Stimulated activated CD4-positive, alpha-beta T cell treated with anti-CD3 and anti-CD28 coated beads, Interleukin-2, amount 100 ng/mL, for 24 hours (primary cell): ENCODE data around the gene CEP20.
A peak's percentile ranks its signal among the peaks of the same experiment; 100 is the strongest.
"Not testable (repeated sequence)": the region's sequence is repeated elsewhere in the genome, so short reads cannot be mapped to it uniquely, and the experiment has no call there.

Source experiments
- DNase-seq, 2 donors: peaks; one replicate each; pipeline ENCODE4 v3.0.0-alpha.2; 2020

Gene CEP20

DNA sequence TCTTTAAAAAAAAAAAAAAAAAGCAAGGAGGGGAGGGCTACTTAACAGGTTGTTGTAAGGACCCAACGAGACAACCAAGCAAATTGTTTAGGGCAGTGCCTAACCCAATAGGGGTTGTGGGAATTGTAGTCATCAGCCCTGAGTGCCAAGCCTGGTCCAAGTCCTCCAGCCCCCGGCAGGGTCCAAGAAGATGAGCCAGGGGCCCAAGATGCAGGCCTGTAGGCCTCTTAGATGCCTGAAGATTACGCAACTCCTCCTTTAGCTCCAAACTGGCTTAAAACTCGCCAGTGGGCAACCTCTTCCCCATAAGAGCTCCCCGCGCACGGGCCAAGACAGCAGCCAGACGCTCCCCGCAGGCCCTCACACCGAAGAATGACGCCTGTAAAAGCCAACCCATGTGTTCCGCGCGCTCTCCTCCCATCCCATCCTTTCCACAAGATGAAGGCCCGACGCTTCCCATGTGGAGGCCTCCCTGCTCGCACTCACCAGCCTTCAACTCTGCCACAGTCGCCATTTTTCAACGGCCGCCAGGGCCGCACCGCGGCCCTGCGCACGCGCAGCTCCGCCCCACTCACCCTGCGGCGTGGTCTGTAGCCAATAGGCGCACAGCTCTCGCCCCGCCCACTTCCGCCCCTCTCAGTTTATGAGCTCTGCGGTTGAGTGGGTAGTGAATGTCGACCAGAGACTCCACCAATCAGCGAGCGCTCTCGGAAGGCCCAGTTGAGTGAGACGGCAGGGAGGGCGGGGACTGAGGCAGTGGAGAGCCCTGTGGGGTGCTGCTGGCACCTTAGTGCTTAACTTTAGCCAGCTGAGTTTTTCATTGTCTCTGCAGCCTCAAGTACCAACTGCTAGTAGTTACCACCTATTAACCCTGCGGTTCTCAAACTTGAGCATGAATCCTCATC, at the start of gene CEP20:
TSS of gene CEP20 (minus strand) at position 532 of the 905 bp plus-strand sequence. CDS start at position 514, 18 bp downstream.
- DNase-seq = peak; percentile 100

GRCh38 chr16:15936809-15937208, 48.4 kb upstream of the CEP20 start:
- not testable (repeated sequence) for DNase-seq

- DNase-seq = no peak
Observed at GRCh38 chr16:15934991-15935390, 46.6 kb upstream of the CEP20 start.

DNA sequence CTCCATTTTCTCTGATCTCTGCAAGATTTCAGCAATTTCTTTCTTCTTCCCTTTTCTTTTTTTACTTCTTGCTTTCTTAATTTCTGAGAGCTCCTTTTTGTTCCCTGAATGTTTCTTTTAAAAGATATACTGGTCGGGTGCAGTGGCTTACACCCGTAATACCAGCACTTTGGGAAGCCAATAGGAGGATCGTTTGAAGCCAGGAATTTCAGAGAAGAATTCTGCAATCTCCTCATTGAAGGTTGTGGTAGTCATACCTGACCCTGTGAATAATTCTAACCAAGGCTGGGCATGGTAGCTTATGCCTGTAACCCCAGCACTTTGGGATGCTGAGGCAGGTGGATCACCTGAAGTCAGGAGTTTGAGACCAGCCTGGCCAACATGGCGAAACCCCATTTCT, 45.4 kb upstream of the CEP20 start:
- no peak for DNase-seq

DNA sequence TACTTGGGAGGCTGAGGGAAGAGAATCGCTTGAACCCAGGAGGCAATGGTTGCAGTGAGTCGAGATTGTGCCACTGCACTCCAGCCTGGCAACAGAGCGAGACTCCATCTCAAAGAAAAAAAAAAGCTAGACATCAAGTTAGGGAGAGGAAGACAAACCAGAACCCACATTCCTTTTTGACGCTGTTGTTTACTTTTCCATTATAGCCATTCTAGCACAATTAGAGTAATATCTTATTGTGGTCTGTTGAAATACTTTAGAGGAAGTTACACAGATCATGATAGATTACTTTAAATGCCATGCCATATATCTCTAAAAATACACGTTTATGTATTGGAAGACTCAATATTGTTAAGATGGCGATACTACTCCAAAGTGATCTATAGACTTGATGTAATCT, 44.5 kb upstream of the CEP20 start:
- no peak for DNase-seq

GRCh38 chr16:15928261-15929104, 40.1 kb upstream of the CEP20 start:
- DNase-seq = no peak

GRCh38 chr16:15925631-15926030, 37.2 kb upstream of the CEP20 start:
- DNase-seq = no peak

DNA sequence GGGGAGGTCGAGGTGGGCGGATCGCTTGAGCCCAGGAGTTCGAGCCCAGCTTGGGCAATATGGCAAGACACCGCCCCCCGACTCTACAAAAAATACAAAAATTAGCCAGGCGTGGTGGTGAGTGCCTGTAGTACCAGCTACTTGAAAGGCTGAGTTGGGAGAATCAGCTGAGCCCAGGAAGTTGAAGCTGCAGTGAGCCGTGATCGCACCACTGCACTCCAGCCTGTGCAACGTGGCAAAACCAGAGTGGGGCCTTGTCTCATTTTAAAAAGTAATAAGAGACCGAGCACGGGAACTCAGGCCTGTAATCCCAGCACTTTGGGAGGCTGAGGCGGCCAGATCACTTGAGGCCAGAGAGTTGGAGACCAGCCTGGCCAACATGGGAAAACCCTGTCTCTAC, 36.6 kb upstream of the CEP20 start:
- no peak for DNase-seq

GRCh38 chr16:15919331-15919730, 30.9 kb upstream of the CEP20 start:
- no peak for DNase-seq

DNA sequence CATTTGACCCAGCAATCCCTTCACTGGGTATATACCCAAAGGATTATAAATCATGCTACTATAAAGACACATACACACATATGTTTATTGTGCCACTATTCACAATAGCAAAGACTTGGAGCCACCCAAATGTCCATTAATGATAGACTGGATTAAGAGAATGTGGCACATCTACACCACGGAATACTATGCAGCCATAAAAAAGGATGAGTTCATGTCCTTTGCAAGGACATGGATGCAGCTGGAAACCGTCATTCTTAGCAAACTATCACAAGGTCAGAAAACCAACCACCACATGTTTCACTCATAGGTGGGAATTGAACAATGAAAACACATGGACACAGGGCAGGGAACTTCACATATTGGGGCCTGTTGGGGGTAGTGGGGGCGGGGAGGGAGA, 29.9 kb upstream of the CEP20 start:
- DNase-seq = not testable (repeated sequence)

DNA sequence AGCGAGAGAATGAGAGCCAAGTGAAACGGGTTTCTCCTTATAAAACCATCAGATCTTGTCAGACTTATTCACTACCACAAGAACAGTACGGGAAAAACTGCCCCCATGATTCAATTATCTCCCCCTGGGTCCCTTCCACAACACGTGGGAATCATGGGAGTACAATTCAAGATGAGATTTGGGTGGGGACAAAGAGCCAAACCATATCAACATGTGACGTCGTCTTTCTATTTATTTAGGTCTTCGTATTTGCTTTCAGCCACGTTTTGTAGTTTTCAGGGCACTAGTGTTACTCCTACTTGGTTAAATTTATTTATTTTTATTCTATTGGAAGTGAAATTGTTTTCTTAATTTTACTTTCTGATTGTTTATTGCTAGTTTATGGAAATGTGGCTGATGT, 27.9 kb upstream of the CEP20 start:
- no peak for DNase-seq

DNA sequence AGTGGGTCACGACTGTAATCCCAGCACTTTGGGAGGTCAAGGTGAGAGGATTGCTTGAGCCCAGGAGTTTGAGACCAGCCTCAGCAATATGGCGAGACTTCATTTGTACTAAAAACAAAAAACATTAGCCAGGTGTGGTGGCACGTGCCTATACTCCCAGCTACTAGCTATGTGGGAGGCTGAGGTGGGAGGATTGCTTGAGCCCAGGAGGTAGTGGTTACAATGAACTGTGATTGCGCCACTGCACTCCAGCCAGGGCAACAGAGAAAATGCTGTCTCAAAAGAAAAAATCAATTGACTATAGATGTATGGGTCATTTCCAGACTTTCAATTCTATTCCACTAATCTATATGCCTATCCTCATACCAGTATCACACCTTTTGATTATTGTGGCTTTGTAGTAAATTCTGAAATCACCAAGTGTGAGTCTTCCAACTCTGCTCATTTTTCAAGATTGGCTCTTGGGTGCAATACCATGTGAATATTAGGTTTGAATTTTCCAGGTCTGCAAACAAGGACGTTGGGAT, 27.2 kb upstream of the CEP20 start:
- DNase-seq = no peak

DNA sequence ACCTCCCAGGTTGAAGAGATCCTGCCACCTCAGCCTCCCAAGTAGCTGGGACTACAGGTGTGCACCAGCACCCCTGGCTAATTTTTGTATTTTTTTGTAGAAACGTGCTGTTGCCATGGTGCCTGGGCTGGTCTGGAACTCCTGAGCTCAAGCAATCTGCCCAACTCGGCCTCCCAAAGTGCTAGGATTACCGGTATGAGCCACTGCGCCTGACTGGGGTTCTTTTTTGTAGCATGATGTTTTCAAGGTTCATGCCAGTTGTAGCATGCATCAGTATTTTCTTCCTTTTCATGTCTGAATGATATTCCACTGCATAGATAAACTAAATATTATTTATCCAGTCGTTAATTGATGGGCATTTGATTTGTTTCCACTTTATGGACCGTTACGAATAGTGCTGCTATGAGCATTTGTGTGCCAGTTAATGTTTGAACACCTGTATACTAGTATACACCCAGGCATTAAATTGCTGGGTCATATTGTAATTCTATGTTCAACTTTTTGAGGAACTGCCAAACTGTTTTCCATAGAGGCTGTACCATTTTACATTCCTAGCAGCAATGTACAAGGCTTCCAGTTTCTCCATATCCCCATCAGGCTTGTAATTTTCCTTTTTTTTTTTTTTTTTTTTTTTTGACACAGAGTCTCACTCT, 24.8 kb upstream of the CEP20 start:
- DNase-seq = no peak

DNA sequence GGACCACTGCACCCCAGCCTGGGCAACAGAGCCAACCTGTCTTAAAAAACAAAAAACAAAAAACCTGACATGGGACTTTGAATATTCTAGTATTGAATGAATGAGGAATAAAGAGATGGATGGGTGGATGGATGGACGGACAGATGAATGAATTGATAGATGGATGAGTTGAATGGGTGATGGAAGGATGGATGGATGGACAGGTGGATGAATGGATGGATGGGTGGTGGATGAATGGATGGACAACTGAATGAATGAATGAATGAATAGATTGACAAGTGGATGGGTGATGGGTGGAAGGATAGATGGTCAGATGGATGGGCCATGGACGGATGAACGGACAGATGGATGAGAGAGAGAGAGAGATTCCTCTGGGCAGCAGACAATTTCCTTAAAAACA, 22.8 kb upstream of the CEP20 start:
- no peak for DNase-seq

GRCh38 chr16:15907863-15908478, 19.6 kb upstream of the CEP20 start:
- peak; percentile 22 to 30 for DNase-seq

- no peak for DNase-seq
Observed at GRCh38 chr16:15906439-15906838, 18.0 kb upstream of the CEP20 start.

GRCh38 chr16:15903960-15904359, 15.6 kb upstream of the CEP20 start:
- no peak for DNase-seq

DNA sequence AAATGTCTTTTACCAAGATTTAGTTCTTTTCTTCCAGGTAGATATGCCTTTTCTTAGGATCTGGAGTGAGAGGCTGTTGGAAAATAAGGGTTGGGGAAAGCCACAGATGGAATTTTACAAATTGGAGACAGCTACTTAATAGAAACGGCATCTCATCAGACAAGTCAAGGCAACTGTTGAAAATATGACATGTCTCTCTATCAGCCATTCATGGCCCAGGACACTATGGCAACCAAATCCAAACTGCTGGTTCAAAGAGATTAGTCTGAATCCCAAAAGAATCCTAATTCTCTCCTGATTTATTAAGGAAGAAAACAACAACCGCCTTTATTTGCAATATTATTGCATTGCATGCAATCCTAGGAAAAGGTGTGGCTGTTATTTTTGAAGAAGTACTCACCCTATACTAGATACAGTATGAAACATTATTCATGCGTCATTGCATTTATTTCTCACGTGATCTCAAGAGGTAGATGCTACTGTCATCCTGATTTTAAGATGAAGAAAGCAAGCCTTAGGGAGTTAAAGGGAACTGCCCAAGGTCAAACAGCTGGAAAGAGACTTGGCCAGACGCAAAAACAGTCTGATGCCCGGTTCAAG, 12.6 kb upstream of the CEP20 start:
- DNase-seq = no peak

DNA sequence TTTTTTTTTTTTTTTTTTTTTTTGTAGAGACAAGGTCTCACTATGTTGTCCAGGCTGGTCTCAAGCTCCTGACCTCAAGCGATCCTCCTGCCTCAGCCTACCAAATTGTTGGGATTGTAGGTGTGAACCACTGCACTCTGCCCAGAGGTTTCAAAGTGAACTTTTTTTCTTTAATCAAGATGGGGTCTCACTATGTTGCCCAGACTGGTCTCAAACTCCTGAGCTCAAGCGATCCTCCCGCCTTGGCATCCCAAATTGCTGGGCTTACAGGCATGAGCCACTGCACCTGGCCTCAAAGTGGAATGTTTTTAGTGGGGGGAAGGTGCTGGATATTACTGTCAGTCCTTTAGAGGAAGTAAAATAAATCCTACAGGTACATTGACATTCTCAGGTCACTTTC, 12.0 kb upstream of the CEP20 start:
- DNase-seq = no peak

GRCh38 chr16:15899538-15900100, 11.2 kb upstream of the CEP20 start:
- peak; percentile 25 to 47 for DNase-seq

DNA sequence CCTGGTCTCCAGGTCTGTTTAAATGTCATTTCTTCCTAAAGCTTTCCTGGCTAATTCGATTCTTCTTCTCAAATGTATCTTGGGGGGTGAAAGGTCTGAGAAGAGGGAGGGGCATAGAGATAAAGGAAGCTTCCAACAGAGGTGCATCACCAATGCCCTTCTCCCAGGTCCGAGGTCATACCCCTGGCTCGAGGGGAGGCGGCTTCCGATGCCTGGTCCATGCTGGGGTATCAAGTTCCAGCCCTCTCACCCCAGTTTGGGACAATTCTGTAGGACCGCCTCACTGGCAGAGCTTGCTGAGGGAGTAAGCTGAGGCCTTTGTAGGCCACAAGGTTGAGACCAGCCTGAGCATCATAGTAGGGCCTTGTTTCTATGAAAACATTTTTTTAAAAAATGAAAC, 10.3 kb upstream of the CEP20 start:
- DNase-seq = no peak

- DNase-seq = peak; percentile 33 to 50
Observed at GRCh38 chr16:15897834-15898254, 9.4 kb upstream of the CEP20 start.
